ENCODE data around the gene TOX2.

Gene TOX2

DNA sequence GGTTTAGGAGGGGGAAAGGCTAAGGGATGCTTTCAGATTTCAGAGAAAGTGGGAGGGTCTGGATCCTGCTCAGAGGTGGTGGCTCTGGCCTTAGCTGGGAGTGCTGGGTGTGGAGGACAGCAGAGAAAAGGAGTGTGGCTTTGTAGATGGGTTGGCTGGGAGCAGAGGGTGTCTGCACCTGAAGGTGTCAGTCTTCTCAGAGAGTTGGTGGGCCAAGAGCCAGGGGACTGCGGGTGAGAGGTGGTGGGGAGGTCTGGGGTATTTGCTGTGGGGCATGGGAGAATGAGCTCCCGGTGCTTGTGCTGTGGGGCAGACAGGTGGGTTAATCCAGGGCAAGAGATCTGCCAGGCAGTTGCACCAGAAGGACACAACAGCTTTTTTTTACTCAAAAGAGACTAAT, 67.4 kb downstream of the TOX2 start:
- DNase-seq, result no peak

DNA sequence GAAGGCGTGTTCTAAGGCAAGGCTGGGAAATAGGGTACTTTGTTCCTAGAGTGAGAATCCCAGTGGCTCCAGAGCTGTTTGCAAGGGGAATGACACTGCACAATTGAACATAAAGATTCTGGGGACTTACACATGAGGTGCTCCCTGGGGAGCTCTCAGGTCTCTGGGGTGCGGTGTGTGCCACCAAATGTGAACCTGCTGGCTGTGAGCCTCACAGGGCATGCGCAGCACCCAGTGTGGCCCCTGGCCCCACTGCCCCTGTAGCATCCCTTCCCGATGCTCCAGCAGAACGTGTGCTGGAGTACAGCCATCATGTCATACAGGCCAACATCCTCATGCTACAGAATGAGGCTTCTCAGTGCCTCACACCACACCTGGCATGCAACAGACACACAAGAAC, 68.2 kb downstream of the TOX2 start:
- no peak for DNase-seq

DNA sequence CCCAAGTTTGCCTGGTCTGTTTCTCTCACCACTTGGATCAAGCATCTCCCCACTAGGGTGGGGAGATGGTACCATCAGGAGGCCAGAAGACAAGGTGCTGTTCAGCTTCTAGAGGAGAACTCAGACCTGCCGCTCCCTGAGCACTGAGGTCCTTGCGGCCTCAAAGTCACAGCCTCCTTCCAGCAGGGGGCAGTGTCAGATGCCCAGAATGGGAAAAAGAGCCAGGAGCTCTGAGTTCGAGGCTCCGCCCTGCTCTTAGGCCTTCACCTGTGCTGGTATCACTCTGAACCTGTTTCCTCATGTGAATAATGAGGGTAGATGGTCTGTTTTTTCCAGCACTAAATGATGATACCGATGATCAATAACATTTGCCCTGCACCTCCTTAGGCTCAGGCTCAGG, 68.7 kb downstream of the TOX2 start:
- DNase-seq, result no peak

DNA sequence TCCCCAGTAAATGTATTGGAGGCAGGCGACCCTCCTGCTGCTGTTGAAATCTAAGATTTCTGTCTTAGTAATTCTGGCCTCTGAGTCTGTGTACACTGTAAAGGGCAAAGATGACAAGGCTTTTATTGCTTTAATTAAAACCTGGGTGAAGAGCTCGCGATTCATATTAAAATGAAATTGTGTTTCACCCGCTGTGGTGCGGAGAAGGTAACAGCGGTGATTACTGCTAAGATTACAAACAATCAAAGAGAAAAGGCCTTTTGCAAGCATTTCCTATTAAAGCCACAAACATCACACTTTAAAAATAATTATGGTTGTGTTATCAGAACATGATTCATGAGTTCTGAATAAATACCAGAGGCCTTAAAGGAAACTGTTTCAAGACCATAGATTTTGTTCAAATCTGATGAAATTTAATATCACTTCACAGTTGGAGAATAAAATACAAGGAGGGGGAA, 69.3 kb downstream of the TOX2 start:
- DNase-seq, result no peak

DNA sequence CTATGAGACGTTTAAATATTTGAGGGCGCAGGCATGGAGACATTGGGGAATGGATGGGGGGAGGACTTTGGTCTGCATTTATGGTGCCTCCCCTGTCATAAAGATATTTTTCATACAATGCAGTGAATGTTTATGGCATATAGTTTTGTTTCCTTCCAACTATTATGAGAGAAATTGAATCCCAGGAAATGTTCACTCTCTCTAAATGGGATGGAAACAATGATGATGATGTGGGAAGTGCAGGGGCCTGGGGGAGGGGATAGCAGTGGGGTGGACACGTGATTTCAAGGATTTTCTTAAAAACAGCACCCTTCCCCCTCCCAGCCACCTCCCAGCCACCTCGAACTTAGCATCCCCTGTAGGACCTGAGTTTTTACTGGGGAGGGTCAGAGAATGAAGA, 69.9 kb downstream of the TOX2 start:
- DNase-seq, result no peak

DNA sequence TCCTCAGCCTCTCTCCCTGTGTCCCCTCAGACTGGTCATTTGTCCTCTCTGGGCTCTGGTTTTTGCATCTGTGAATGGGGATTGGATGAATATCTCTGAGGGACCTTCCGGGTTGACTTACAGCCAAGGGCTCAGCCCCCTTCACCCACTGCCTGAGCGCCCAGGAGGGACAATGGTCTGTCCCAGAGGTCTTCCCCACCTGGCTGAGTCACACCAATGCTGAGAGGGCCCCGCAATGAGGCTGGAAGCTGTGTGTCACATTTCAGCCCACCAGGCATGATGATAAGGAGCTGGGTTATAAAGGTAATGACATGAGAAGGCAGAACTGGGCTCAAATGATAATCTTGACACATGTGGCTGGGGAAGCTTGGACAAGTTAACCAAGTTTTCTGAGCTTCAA, 70.5 kb downstream of the TOX2 start:
- DNase-seq, result no peak

DNA sequence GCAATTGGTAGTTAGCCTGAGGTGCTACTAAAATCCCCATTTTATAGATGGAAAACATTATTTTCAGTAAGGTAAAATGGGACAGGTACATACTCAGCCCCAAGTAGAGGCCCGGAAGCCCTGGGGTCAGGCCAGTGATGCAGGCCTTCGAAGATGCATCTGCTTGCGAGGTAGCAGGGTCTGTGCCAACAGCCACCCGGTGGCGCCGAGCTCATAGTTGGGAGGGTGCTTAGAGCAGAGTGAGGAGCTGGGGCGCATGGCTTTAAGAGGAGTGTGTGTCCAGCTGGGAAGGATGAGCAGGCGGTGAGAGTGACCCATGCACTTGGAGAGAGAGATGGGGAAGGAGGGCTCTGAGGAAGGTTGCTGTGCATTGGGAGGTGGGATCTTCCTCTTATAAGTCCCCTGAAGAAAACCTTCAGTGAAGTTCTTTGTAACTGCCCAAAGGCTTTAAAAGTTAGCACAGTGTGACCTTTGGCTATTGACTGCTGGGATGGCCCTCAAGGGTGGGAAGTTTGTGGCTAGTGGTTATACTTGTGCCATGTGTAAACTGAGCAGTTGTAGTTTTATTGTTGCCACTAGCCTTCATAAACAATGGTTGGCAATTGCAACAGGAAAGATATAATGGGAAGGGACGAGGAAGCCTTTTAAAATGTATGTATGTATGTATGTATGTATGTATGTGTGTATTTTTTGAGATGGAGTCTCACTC, 71.1 kb downstream of the TOX2 start:
- no peak for DNase-seq

DNA sequence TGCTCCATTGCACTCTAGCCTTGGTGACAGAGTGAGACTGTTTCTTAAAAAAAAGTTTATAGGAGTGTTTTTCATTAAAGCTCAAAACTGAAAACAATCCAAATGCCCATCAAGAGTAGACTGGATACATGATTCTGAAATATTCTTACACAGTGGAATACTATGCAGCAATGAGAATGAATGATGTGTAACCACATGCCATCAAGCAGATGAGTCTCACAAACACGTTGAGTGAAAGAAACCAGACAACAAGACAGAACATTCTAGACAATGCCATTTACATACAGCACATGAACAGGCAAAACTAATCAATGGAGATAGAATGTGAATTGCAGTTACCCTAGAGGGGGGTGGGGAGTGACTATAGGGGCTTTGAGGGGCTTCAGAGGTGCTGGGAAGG, 72.4 kb downstream of the TOX2 start:
- no peak for DNase-seq

DNA sequence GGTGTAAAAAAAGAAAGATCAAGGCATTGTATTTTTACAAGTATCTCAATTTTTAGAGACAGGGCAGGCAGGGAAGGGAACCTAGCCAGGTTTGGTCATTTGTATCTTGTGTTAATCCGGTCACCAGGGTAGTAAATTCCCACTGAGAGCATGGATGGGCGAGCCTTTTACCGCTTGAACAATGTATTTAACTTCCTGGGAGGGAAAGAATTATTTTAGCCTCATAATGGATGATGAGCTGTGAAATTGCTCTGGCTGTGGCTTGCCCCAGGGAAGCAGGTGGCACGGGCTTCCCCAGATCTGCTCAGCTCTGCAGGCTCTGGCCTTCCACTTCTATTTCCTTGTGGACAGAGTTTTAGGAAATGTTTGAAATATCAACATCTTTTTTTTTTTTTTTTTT, 72.9 kb downstream of the TOX2 start:
- DNase-seq, result no peak

DNA sequence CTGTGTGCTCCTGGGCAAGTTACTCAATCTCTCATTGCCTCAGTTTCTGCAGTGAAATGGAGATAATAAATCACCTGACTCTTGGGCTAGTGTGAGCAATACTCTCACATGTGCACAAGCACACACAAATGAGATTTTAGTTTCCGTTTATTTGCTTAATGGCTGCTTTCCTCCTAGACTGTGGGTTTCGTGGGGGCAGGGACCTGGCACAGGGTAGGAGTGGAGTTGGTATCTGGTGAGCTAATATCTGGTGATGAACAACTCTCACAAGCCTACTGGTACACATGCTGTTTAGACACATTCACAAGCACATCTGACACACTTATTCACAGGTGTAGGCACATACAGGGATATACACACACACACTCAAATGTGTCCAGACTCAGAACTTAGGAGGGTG, 73.8 kb downstream of the TOX2 start:
- no peak for DNase-seq

DNA sequence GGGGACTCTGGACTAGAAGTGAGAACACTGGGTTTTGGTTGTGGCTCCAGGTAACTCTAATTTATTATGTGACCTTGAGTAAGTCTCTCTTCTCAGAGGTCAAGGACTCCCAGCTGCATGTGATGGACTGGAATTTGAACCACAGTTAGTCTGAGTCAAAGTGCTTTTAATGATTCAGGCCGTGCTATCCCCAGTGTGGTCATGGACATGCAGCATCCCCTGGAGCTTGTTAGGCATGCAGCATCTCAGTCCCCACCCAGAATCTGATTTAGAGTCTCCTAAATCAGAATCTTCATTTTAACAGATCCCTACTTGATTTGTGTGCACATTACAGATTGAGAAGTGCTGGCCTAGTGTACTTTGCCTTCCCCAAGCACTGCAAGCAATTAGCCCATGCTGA, 74.2 kb downstream of the TOX2 start:
- DNase-seq, result no peak

DNA sequence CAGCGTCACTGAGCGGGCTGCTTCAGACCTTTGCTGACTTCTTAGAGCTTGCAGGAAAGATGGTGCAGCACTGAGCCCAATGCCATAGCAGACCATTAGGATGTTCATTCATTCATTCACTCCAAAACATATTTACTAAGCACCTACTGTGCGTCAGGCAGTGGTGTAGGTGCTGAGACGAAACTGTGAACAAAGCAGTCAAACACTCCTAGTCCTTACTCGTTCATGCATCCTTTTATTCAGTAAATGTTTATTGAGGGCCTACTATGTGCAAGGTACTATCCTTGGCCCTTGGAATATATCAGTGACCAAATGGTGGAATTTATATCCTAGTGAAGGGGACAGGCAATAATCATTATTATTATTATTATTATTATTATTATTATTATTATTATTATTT, 76.6 kb downstream of the TOX2 start:
- no peak for DNase-seq

DNA sequence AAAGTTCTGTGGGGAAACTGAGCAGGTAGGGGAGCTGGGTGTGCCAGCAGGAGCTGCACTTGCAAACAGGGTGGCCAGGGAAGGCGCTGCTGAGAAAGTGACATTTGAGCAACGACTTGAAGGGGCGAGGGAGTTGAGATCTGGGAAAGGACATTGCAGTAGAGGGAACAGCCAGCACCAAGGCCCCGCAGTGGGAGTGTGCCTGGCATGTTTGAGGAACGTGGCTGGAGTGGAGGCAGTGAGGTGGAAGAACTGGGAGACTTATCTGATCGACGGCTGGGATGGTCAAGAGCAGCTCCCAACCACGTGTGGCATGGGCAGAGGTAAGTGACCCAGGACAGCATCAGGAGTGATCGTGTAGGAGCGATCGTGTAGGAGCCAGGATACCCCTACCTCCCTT, 77.3 kb downstream of the TOX2 start:
- DNase-seq, result no peak

DNA sequence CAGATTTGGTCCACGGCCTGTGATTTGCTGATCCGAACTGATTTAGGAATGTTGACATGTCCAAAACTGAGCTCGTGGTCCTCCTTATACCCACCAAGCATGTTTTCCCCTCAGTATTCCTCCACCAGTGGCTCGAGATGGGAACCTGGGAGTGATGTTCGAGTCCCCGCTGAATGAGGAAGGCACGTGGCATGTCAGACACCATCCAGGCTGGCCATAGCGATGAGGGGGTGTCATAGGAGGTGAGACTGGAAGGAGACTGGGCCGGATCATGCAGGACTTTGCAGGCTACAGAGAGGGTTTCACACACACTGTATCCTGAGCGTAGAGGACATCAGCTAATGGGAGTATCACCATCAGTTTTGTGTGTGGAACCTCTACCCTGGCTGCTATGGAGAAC, 78.2 kb downstream of the TOX2 start:
- DNase-seq, result no peak

DNA sequence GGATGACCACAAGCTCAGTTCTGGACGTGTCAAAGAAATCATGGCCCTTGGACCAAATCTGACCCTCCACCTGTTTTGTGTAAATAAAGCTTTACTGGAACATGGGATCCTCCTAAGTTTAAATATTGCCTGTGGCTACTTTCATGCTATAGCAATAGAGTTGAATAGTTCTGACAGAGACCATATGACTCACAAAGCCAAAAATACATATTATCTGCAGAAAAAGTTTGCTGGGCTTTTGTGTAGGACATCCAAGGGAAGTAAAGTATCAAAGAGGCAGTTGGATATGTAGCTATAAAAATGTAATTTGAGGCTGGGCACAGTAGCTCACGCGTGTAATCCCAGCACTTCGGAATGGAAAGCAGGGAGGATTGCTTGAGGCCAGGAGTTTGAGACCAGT, 78.9 kb downstream of the TOX2 start:
- no peak for DNase-seq

DNA sequence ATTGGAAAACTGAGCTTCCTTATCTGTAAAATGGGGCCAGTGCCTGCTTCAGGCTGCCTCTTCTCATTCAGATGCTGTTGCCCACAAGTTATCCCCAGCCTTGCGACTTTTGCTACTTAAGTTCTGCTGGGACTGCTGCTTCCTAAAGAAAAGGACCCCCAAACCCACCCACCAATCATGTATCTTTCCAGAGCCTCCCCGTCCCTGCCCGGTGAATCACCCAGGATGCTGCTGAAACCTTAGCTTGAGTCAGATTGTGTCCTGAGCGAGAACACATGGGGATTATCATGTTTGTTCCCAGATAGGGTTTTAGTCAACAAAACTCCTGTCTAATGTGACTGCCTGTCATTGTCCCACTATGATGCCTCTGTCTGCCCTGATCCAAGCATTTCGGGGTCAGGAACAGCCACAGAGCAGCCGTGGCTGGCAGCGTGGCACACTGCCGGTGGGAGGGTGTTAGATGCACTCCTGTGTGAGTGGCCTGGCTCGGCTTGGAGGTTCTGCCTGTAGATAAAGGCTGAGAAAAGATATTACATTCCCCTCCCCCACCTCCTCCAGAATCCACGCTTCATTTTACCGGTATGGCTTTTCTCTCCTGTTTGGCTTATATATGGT, 79.9 kb downstream of the TOX2 start:
- DNase-seq, result no peak

DNA sequence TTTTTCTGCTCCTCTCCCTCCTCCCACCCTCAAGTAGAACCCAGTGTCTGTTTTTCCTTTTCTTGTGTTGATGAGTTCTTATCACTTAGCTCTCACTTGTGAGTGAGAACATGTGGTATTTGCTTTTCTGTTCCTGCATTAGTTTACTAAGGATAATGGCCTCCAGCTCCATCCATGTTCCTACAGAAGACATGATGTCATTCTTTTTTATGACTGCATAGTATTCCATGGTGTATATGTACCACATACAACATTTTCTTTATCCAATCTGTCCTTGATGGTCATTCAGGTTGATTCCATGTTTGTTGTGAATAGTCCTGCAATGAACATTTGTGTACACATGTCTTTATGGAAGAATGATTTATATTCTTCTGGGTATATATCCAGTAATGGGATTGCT, 81.0 kb downstream of the TOX2 start:
- DNase-seq, result no peak

DNA sequence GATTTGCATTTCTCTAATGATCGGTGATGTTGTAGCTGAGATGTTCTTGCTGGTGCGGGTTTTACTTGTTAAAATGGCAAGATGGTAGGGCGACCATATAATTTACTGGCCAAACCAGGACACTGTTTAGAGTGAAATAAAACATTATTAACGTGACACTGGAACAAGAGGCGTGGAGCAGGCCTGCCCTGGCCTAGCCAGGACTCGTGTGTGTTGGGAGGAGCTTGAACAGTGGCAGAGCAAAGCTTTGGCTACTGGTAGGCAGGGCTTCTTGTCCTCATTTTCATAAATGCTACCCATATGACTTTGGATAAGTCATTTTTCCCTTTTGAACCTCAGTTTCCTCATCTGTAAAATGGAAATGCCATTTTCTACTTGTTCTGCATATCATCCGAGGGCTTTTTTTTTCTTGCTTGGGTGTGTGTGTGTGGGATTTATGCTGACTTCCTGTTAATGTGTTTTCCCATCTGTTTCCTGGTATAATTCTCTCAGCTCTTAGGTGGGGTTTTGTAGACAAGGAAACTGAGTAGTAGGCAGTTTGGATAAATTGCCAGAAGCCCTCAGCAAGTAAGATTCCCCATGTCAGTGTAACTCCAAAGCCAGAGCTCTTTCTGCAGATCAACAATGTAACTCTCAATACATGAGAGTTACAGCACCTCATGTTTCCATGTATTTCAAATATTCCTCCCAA, 81.7 kb downstream of the TOX2 start:
- no peak for DNase-seq

DNA sequence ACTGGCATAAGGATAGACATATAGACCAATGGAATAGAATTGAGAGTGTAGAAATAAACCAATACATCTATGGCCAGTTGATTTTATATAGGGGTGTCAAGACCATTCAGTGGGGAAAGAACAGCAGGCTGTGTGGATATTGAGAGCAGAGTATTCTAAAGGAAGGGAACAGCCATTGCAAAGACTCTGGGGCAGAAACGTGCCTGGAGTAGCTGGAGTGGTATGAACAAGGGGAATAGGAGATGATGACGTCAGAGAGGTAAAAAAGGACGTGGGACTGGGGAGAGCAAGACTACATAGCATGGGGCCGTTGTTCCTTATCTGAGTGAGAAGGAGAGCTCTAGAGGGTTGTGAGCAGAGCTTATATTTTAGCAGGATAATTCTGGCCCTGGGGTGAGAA, 85.2 kb downstream of the TOX2 start:
- DNase-seq, result no peak

DNA sequence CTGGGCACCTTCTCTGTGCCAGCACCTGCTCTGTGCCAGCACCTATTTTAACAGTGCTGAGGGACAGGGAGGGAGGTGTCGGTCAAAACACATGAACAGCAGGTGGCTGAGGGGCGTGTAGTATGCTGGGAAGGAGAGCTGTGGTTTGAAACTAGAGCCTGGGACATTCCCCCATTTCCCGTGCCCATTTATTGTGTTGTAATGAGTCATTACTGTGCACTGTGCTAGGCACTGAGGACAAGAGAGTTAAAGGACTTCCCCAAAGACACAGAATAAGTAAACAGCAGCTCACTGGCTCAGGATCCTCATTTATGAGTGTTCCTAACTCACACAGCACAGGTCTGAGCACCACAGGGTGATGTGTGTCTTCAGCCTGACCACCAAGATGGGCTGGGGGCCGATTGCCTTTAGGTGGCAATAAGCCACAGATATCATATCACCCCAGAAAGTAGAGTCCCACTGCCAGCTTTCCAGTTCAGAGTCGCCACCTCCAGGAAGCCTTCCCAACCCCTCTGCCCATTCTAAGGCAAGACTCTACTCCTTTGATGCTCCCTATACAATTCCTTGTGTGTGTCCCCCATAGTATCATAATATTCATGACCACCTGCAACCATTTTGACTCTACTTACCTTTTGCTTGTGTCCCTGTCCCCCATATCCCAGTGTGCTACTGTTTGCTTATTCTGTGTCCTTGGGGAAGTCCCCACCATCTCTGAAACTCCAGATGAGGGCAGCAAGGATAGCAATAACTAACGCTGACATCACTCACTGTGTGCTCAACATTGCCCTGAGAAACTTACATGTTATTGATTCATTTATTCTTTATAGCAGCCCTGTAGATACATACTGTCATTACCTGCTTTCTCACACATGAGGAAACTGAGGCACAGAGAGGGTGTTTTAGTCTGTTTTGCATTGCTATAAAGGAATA, 87.3 kb downstream of the TOX2 start:
- DNase-seq, result no peak

DNA sequence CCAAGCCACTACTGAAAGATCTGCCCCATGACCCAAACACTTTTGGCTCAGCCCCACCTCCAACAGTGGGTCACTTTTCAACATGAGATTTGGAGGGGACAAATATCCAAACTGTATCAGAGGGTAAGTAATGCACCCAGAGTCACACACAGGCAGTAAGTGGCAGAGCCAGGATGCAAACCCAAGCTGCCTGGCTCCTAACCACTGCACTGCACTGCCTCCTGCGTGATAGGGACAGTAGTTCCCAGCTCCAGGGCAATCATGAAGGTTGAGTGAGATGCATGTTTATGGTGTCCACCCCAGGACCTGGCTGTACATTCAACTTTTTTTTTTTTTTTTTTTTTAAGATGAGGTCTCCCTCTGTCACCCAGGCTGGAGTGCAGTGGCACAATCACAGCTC, 88.2 kb downstream of the TOX2 start:
- no peak for DNase-seq

DNA sequence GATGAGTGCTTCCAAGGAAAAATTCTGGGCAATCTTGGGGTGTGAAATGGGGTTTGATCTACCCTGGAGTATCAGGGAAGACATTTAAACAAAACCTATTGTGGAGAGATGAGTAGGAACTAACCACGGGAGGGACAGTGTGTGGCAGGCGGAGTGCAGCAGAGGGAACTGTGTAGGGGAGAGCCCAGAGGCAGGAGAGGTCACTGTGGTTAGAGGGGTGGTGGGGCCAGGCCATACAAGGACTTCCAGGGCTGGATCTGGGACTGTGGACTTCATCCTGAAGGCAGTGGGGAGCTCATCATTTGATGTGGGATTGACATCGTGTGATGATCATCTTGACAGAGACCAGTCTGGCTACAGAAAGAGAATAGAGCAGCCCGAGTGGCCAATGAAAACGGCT, 89.0 kb downstream of the TOX2 start:
- no peak for DNase-seq

DNA sequence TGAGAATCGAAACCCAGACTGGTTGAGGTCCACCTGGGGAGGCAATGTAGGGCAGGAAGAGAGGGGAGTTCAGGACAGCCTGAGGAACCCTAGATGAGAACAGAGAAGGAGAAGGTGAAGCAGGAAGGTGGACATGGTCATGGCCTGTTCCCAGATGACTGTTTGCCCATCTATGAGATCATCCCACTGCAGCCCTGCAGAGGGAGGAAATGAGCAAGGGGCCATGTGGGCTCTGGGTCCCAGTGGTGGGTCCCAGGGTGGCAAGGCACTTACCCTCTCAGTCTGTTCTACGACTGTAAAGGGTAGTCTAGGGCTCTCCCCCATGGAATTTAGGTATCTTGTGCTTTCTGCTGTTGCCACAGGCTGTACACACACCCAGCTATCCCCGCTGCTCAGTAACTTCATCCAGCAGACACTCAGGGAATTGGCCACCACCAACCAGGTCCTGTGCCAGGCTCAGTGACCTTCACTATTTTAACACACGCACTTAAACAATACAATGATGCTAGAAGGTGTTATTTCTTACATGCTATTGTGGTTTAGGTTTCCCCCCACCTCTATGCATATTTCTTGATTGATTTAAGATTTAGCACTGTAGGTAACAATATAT, 89.8 kb downstream of the TOX2 start:
- no peak for DNase-seq
